ENCODE results near the gene TECTA.

DNA sequence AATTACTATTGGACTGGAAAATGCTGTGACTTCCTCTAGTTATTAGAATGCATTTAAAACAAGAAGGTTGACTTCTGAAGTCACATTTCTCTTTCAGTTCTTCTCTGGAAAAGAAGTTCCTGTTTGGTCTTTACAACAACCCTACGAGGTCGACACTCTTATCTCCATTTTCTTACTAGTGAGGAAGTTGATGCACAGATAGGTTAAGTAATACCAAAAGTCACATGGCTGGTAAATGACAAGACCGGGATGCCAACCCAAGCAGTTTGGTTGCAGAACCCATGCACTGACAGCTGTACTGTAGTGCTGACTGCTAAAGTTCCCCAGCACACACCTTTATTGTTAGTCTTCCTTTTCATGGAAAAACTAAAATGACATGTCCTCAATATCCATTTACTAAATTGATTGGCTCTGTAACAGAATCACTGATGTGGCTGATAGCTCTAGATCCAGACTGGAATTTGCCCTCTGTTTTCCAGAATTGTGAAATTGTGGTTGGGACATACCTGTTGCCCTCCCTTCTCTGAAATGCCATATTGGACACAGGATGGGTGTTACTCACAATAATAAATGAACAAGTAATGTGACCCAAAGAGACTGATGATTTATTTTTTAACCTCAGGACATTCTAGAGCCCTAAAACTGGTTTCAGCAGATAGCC, 9.4 kb upstream of the TECTA start:
- no peak for TF ChIP-seq POLR2A (IDR thresholded peaks at IDR 0.05; ENCODE audit: low read length)
- TF ChIP-seq GATA1 (IDR thresholded peaks at IDR 0.05; ENCODE audit: low read depth, low read length) = no peak
